Measurements from ENCODE around the gene SHISA9. TPM values are rescaled to one million over a fixed set of nuclear protein-coding genes. Genes with fewer than 3 reads are reported as not detected.

SHISA9 gene
- total RNA-seq, 3 donors from 2014 or later (not counting 1 experiment from before 2014, with no cell fraction given) = 0.05 TPM; not detected in 2

DNA sequence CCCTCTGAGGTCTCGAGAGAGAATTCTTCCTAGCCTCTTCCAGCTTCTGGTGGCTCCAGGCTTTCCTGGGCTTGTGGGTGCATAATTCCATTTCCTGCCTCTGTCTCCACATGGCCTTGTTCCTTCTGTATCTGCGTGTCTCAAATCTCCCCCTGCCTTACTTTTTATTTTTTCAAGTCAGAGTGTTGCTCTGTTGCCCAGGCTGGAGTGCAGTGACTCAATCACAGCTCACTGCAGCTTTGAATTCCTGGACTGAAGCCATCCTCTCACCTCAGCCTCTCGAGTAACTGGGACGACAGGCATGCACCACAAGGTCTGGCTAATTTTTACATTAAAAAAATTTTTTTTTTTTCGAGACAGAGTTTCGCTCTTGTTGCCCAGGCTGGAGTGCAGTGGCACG lies 120.6 kb downstream of the SHISA9 start:
- H3K27ac Mint-ChIP-seq = no peak overlapping the region
- H3K4me3 Mint-ChIP-seq = no peak overlapping the region
- TF ChIP-seq, protein P1, sequence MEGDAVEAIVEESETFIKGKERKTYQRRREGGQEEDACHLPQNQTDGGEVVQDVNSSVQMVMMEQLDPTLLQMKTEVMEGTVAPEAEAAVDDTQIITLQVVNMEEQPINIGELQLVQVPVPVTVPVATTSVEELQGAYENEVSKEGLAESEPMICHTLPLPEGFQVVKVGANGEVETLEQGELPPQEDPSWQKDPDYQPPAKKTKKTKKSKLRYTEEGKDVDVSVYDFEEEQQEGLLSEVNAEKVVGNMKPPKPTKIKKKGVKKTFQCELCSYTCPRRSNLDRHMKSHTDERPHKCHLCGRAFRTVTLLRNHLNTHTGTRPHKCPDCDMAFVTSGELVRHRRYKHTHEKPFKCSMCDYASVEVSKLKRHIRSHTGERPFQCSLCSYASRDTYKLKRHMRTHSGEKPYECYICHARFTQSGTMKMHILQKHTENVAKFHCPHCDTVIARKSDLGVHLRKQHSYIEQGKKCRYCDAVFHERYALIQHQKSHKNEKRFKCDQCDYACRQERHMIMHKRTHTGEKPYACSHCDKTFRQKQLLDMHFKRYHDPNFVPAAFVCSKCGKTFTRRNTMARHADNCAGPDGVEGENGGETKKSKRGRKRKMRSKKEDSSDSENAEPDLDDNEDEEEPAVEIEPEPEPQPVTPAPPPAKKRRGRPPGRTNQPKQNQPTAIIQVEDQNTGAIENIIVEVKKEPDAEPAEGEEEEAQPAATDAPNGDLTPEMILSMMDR (IDR thresholded peaks at IDR 0.05) = no peak
- Histone ChIP-seq H3K4me3 (ENCODE audit: low read length) (no peak overlapping the region), H3K27me3 (ENCODE audit: control insufficient read depth, insufficient read depth, low read length) (no peaks in the 10 kb centered on the region), H3K27ac (ENCODE audit: low read length) (no peak overlapping the region), H3K36me3 (ENCODE audit: control insufficient read depth, insufficient read depth, low read length) (no peaks in the 10 kb centered on the region), H3K9me3 (ENCODE audit: control insufficient read depth, insufficient read depth, low read length) (no peaks in the 10 kb centered on the region), H3K4me1 (ENCODE audit: control insufficient read depth, insufficient read depth, low read length) (no peaks in the 10 kb centered on the region)
- intact Hi-C loops (cut with micrococcal nuclease) = no loop called here
- peaks cover 0 to 3% of the 10 kb centered on the region in 2 donors for H3K27me3 Mint-ChIP-seq (ENCODE audit: low read depth in 2 of 2)
- DNase-seq (no peak), ATAC-seq (no peak)
- H3K4me1 Mint-ChIP-seq = no peaks in the 10 kb centered on the region
- WGBS (ENCODE audit: insufficient coverage) = 81% methylated on average over 7 of the region's 7 CpGs
- H3K36me3 Mint-ChIP-seq = no peaks in the 10 kb centered on the region
- peaks cover 2 to 4% of the 10 kb centered on the region in 2 donors for H3K9me3 Mint-ChIP-seq

DNA sequence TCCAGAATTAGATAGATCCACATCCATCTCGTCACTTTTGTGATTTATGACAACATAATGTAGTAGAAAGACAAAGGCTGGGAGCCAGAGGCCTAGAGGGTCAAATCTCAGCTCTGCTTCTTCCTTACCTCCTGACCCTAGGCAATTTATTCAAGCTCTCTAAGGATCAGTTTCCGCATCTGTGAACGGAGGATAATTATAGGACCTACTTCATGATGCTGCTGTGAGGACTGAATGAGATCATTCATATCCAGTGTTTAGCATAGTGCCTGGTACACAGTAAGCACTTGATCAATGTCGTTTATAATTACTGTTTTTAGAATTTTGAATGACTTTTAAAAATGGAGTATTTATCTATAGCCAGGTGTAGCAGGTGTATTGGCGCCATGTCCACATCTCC lies 128.4 kb downstream of the SHISA9 start:
- Mint-ChIP-seq H3K36me3 (no peaks in the 10 kb centered on the region), H3K4me1 (no peaks in the 10 kb centered on the region), H3K27ac (no peak overlapping the region), H3K4me3 (no peak overlapping the region), H3K27me3 (ENCODE audit: low read depth in 2 of 2) (no peaks in the 10 kb centered on the region), H3K9me3 (peaks cover 2 to 10% of the 10 kb centered on the region in 2 donors)
- H3K4me3 ChIP-seq (ENCODE audit: low read length) = no peak overlapping the region
- no peaks in the 10 kb centered on the region for H3K4me1 ChIP-seq (ENCODE audit: control insufficient read depth, insufficient read depth, low read length)
- no peaks in the 10 kb centered on the region for H3K36me3 ChIP-seq (ENCODE audit: control insufficient read depth, insufficient read depth, low read length)
- no peaks in the 10 kb centered on the region for H3K27me3 ChIP-seq (ENCODE audit: control insufficient read depth, insufficient read depth, low read length)
- DNase-seq (no peak), ATAC-seq (no peak)
- TF ChIP-seq, protein P1 (IDR thresholded peaks at IDR 0.05) = no peak
- intact Hi-C loops (cut with micrococcal nuclease) = no loop called here
- no peak overlapping the region for H3K27ac ChIP-seq (ENCODE audit: low read length)
- 86% methylated on average over 3 of the region's 5 CpGs for WGBS (ENCODE audit: insufficient coverage)
- no peaks in the 10 kb centered on the region for H3K9me3 ChIP-seq (ENCODE audit: control insufficient read depth, insufficient read depth, low read length)

DNA sequence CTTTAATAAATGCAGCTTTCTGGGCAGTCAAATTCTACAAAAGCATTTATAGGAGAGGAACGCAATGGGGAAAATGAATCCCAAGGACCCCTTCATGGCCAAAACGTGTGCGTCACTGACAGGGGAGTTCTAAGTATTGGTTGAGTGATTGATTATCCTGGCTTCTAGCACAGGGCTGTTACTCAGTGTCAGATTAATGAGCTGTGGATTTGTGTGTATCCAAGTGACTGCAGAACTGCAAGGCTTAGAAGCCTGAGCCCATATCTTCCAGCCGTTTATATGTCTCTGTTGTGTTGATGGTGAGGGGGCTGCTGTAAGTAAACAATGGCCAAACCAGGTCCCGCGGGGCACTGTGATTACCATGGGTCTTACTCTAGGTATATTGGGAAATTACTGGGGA lies 129.4 kb downstream of the SHISA9 start:
- DNase-seq = no peak
- ATAC-seq = no peak
- Histone ChIP-seq H3K4me3 (ENCODE audit: low read length) (no peak overlapping the region), H3K36me3 (ENCODE audit: control insufficient read depth, insufficient read depth, low read length) (no peaks in the 10 kb centered on the region), H3K4me1 (ENCODE audit: control insufficient read depth, insufficient read depth, low read length) (no peaks in the 10 kb centered on the region), H3K27me3 (ENCODE audit: control insufficient read depth, insufficient read depth, low read length) (no peaks in the 10 kb centered on the region), H3K9me3 (ENCODE audit: control insufficient read depth, insufficient read depth, low read length) (no peaks in the 10 kb centered on the region), H3K27ac (ENCODE audit: low read length) (no peak overlapping the region)
- peaks cover 2 to 10% of the 10 kb centered on the region in 2 donors for H3K9me3 Mint-ChIP-seq
- WGBS (ENCODE audit: insufficient coverage) = 45% methylated on average over 6 of the region's 6 CpGs
- no peak overlapping the region for H3K4me3 Mint-ChIP-seq
- intact Hi-C loops (cut with micrococcal nuclease) = no loop called here
- no peaks in the 10 kb centered on the region for H3K27me3 Mint-ChIP-seq (ENCODE audit: low read depth in 2 of 2)
- no peaks in the 10 kb centered on the region for H3K4me1 Mint-ChIP-seq
- TF ChIP-seq, protein P1 (IDR thresholded peaks at IDR 0.05) = no peak
- no peaks in the 10 kb centered on the region for H3K36me3 Mint-ChIP-seq
- no peak overlapping the region for H3K27ac Mint-ChIP-seq

DNA sequence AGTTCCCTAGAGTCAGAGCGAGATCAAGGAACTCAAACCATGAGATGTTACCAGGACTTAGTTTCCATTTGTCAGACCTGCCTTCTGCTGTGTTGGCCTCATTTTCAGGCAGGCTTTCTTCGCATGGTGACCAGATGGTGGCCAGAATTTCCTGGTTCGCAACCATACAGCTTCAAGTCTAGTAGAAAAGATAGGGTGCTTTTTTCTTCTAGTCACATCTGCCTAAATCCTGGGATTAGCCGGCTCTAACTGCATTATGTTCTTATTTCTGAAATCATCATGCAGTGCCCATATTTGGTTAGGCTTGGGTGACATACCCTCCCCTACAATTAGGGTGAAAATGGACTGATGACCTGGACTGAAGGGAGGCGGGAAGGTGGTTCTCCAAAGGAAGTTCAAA lies 131.5 kb downstream of the SHISA9 start:
- H3K36me3 Mint-ChIP-seq = no peaks in the 10 kb centered on the region
- TF ChIP-seq, protein P1 (IDR thresholded peaks at IDR 0.05) = no peak
- no peaks in the 10 kb centered on the region for H3K4me1 Mint-ChIP-seq
- intact Hi-C loops (cut with micrococcal nuclease) = no loop called here
- Histone ChIP-seq H3K27ac (ENCODE audit: low read length) (no peak overlapping the region), H3K36me3 (ENCODE audit: control insufficient read depth, insufficient read depth, low read length) (no peaks in the 10 kb centered on the region), H3K4me1 (ENCODE audit: control insufficient read depth, insufficient read depth, low read length) (no peaks in the 10 kb centered on the region), H3K4me3 (ENCODE audit: low read length) (no peak overlapping the region), H3K27me3 (ENCODE audit: control insufficient read depth, insufficient read depth, low read length) (no peaks in the 10 kb centered on the region), H3K9me3 (ENCODE audit: control insufficient read depth, insufficient read depth, low read length) (no peaks in the 10 kb centered on the region)
- no peak overlapping the region for H3K4me3 Mint-ChIP-seq
- H3K27me3 Mint-ChIP-seq (ENCODE audit: low read depth in 2 of 2) = no peaks in the 10 kb centered on the region
- no peak for DNase-seq
- no peak overlapping the region for H3K27ac Mint-ChIP-seq
- H3K9me3 Mint-ChIP-seq = peaks cover 4 to 17% of the 10 kb centered on the region in 2 donors
- ATAC-seq = no peak
- WGBS (ENCODE audit: insufficient coverage) = 91% methylated on average over 4 of the region's 5 CpGs
